HG03571 (cell line): Measurements from ENCODE around the gene GNPTG.

Source experiments
- ATAC-seq: cut with Tn5 transposase; IDR thresholded peaks from one replicate; pipeline ENCODE4 v1.9.1; 2021; ENCODE audit not compliant: unreplicated experiment

GNPTG gene

GRCh38 chr16:1367486-1368174 is 15.9 kb downstream of the GNPTG start:
- no peak for ATAC-seq

GRCh38 chr16:1371054-1371978 is 19.6 kb downstream of the GNPTG start:
- no peak for ATAC-seq

- no peak for ATAC-seq
Observed at GRCh38 chr16:1372292-1372950, 20.7 kb downstream of the GNPTG start.

DNA sequence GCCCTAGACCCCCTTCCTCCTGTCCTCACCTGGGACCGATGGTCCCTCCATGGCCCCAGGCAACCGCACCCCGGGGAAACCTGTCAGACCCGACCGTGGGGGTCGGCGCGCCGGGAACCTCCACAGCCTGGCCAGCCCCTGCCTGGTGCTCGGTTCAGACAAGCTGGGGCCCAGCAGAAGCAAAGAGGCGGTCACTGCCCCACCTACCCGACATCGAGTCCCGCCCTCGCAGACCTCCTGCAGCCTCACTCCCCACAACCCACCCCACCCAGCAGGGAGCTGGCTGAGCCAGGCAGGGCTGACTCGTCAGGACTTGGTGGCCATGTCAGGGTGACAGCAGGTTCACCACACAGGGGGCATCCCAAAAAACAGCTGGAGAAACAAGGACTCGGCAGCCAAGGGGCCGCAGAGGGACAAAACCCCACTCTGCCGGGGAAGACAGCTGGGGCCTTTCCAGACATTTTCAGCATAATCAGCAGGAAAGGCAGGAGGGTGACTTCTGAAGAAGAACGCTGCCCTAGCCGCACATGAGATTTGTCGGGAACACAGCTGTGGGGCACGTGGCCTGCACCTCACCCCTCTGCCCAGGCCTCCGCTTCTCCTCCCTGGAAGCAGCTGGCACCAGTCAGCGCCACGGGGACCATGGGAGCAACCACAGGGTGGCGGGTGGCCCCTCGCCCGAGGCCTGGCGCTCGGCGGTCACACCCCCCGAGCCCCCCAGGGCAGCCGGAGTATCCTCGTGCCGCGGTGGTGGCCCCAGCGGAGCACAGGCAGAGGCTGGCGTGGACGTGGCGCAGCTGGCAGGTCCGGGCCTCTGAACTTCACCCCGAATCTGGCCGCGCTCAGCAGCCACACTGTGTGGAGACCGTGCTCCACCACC is 22.9 kb downstream of the GNPTG start:
- ATAC-seq: no peak

GRCh38 chr16:1375298-1375640 is 23.5 kb downstream of the GNPTG start:
- ATAC-seq: no peak

GRCh38 chr16:1375741-1376410 is 24.1 kb downstream of the GNPTG start:
- ATAC-seq: no peak

DNA sequence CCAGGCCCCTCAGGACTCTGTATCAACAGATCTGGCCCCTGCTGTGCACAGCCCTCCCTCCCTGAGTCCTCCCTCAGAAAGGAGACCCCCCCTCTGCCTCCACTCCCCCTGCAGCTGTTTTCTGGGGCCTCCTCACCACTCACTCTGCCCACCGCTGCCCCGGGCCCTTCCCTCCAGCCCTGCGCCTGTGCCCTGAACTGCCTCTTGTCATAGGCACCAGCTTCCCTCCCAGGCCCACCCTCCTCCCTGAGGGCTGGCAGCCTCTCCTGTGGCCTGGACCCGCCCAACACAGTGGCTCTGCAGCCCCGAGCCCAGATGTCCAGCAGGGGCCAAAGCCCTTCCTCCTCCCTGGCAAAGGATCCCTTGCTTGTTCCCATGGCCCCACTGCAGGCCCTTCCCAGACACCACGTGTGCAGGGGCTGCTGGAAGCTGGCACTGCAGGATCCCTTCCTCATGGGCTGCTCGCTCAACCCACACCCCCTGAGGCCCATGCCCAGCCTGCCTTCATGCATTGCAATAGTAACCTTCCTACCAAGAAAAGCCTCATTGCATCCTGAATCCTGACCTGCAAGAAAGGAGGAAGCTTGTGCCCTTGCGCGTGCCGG is 25.8 kb downstream of the GNPTG start:
- no peak for ATAC-seq

- no peak for ATAC-seq
Observed at GRCh38 chr16:1378087-1378803, 26.5 kb downstream of the GNPTG start.

- ATAC-seq: no peak
Observed at GRCh38 chr16:1378804-1379303, 27.1 kb downstream of the GNPTG start.

GRCh38 chr16:1379304-1380076 is 27.8 kb downstream of the GNPTG start:
- no peak for ATAC-seq

GRCh38 chr16:1380195-1380594 is 28.5 kb downstream of the GNPTG start:
- ATAC-seq: no peak

DNA sequence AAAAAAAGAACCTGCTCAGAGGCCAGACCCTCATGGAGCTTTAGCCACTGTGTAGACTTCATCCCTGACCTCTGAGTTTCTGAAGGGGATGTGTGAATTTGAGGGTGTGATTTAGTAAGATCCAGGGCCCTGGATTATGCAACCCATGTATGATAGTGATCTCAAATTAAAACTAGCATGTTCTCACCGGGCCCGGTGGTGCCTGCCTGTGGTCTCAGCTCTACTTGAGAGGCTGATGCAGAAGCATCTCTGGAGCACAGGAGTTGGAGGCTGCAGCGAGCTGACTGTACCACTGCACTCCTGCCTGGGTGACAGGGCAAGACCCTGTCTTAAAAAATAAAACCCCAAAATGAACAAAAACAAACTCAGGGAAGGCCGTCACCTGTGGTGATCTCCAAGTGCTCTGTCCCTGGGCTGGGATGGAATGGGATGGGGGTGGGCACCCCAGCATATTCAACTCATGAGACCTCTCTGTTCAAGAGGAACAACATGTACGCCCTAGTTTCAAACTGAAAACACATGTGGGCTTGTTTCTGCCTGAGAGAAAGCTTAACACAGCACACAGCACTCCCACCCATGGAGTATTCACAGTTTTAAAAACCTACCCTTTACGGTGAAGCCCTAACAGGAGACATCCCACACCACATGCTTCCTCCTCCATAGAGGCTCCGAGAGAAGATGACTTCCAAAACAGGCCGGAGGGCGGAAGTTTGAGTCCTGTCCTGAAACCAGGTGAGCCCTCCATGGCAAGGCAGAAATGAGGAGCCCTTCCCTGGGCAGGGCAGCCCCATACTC is 30.1 kb downstream of the GNPTG start:
- ATAC-seq: no peak

DNA sequence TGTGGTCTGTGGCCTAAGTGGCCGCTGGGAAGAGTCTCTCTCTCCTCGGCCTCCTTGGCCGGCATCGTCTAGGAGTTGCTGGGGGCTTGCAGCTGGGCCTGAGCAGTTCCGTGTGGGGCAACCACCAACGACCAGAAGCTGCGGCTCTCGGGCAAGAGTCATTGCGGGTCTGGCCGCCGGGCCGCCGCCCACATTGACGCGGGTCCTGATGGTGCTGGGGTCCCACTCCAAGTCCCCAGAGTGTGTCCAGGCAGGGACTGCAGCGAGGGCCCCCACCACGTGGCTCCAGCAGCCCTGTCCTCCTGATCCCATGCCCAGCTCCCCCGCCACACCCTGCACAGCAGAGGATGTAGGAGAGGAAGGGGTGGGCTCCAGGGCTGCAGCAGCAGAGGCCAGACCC is 31.8 kb downstream of the GNPTG start:
- no peak for ATAC-seq

- no peak for ATAC-seq
Observed at GRCh38 chr16:1385232-1385631, 33.5 kb downstream of the GNPTG start.

DNA sequence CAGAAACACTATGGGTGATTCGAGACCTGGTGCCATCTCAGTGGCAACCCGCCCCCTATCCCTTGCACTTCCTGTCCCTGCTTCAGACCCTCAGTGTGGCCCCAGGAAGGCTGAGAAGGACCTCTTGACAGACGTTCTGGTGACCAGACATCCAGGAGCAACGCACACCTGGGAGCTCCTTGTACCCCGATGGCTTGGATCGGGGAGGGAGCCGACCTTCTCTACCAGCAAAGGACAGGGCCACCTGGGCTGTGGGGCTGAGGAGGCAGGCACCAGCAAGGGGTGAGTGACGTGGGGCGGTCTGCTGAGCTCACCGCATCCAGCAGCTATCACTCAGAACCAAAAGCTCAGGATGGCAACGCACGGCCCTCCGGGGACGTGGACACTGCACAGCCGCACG is 35.6 kb downstream of the GNPTG start:
- ATAC-seq: no peak

- ATAC-seq: no peak
Observed at GRCh38 chr16:1389762-1390161, 38.0 kb downstream of the GNPTG start.

- ATAC-seq: no peak
Observed at GRCh38 chr16:1390239-1390779, 38.6 kb downstream of the GNPTG start.
